PC-9 (cell line): ENCODE data around the gene C2orf78. TPM values are rescaled to one million over a fixed set of nuclear protein-coding genes. Genes with fewer than 3 reads are reported as not detected.

ENCODE experiments used
- BruUV-seq: library from RNA; stranded (reverse); fragments of 400-500 nt; replicated peaks from 2 replicates; lab custom pipeline; 2021; lab: Mats Ljungman, UMichigan
- CTCF ChIA-PET: fragments of 300-600 bp; sonication (Branson Sonifier 250); formaldehyde crosslinking; loops from one replicate; lab custom pipeline; 2022; ENCODE audit warnings: antibody characterized with exemption; lab: Charles Lee
- POLR2A ChIA-PET: fragments of 300-600 bp; sonication (Branson Sonifier 250); formaldehyde crosslinking; loops from one replicate; lab custom pipeline; 2022; ENCODE audit warnings: antibody characterized with exemption; ENCODE audit not compliant: unreplicated experiment; lab: Charles Lee
- DNase-seq, 2 experiments: peaks; one replicate each; pipeline versions ENCODE4 v3.0.0 to v3.0.0-alpha.2; 2015 to 2022; ENCODE audit warnings: mixed read lengths in 1 of 2
- H2AFZ ChIP-seq: fragments of 200-600 bp; sonication (generic); 2 replicates; pipeline ENCODE4 v1.8.1; 2017; ENCODE audit warnings: antibody characterized with exemption
- H3F3A ChIP-seq: fragments of 200-600 bp; sonication (generic); 2 replicates; pipeline ENCODE4 v1.8.1; 2017; ENCODE audit warnings: antibody characterized with exemption, mild to moderate bottlenecking, low read depth; ENCODE audit not compliant: insufficient read depth
- H3K27ac ChIP-seq: fragments of 200-600 bp; sonication (generic); 2 replicates; pipeline ENCODE4 v1.6.1; 2016; ENCODE audit warnings: mixed run types
- H3K27me3 ChIP-seq: fragments of 200-600 bp; sonication (generic); 2 replicates; pipeline ENCODE4 v1.6.1; 2016; ENCODE audit warnings: low read depth, mixed run types; ENCODE audit not compliant: insufficient read depth
- H3K36me3 ChIP-seq: fragments of 200-600 bp; sonication (generic); 2 replicates; pipeline ENCODE4 v1.6.1; 2016; ENCODE audit warnings: low read depth, mixed run types
- H3K4me1 ChIP-seq: fragments of 200-600 bp; sonication (generic); replicated peaks from 2 replicates; pipeline ENCODE4 v1.6.1; 2016; ENCODE audit warnings: mixed run types; ENCODE audit not compliant: insufficient read depth
- H3K4me2 ChIP-seq: fragments of 200-600 bp; sonication (generic); 2 replicates; pipeline ENCODE4 v1.6.1; 2017; ENCODE audit warnings: mixed run types
- H3K4me3 ChIP-seq: fragments of 200-600 bp; sonication (generic); 2 replicates; pipeline ENCODE4 v1.6.1; 2016; ENCODE audit warnings: mixed run types
- H3K79me2 ChIP-seq: fragments of 200-600 bp; sonication (generic); 2 replicates; pipeline ENCODE4 v1.6.1; 2017; ENCODE audit warnings: low read depth, mixed run types
- H3K9me2 ChIP-seq: fragments of 200-600 bp; sonication (generic); 2 replicates; pipeline ENCODE4 v1.8.1; 2017; ENCODE audit warnings: mild to moderate bottlenecking; ENCODE audit not compliant: insufficient read depth
- H3K9me3 ChIP-seq: fragments of 200-600 bp; sonication (generic); 2 replicates; pipeline ENCODE4 v1.8.1; 2016; ENCODE audit warnings: low read depth; ENCODE audit not compliant: insufficient read depth
- H4K20me1 ChIP-seq: fragments of 200-600 bp; sonication (generic); 2 replicates; pipeline ENCODE4 v1.8.1; 2017; ENCODE audit not compliant: insufficient read depth
- CTCF ChIP-seq: fragments of 200-600 bp; sonication (generic); conservative IDR thresholded peaks from 2 replicates; pipeline ENCODE4 v1.6.1; 2017; ENCODE audit warnings: mixed run types, antibody characterized with exemption, mild to moderate bottlenecking, moderate library complexity
- EZH2 ChIP-seq: fragments of 200-600 bp; sonication (generic); IDR thresholded peaks from 2 replicates; pipeline ENCODE4 v1.8.0; 2017; ENCODE audit warnings: antibody characterized with exemption, low read depth
- intact Hi-C: fragments of 100-400 bp; cut with micrococcal nuclease; formaldehyde crosslinking; loops from one replicate; pipeline ENCODE4 v1.10.0; 2022; ENCODE audit not compliant: unreplicated experiment
- total RNA-seq: library from RNA; stranded (reverse); gene quantifications from 2 replicates; pipeline ENCODE4 v1.2.3, GENCODE V29; 2021

C2orf78 gene
- total RNA-seq, 1 experiment from 2014 or later = not detected

GRCh38 chr2:73739101-73739500 is 44.9 kb upstream of the C2orf78 start:
- no peak overlapping the region for H3K4me2 ChIP-seq
- H3K36me3 ChIP-seq = no peaks in the 10 kb centered on the region
- H3K27me3 ChIP-seq = no peaks in the 10 kb centered on the region
- intact Hi-C loops = no loop called here
- no peak overlapping the region for H3K4me3 ChIP-seq
- TF ChIP-seq EZH2 (no peak), CTCF (no peak)
- H2AFZ ChIP-seq = no peak overlapping the region
- BruUV-seq = no TSS peak
- ChIA-PET POLR2A (no interaction called here), CTCF (no interaction called here)
- peaks cover 12% of the 10 kb centered on the region; the same call in 1 of the 2 replicates for H3K4me1 ChIP-seq
- no peaks in the 10 kb centered on the region for H3K9me2 ChIP-seq
- H3F3A ChIP-seq = peaks cover 14% of the 10 kb centered on the region; the same call in 1 of the 2 replicates
- peak in 1 of 2 experiments; percentile 48 for DNase-seq
- peaks cover 22% of the 10 kb centered on the region for H3K79me2 ChIP-seq
- peaks cover 8% of the 10 kb centered on the region; the same call in 1 of the 2 replicates for H3K9me3 ChIP-seq
- no peak overlapping the region for H3K27ac ChIP-seq
- no peaks in the 10 kb centered on the region for H4K20me1 ChIP-seq

- intact Hi-C loops = no loop called here
- Histone ChIP-seq H3K4me2 (no peak overlapping the region), H3K4me3 (no peak overlapping the region), H3K36me3 (no peaks in the 10 kb centered on the region), H3K27ac (no peak overlapping the region), H3K27me3 (no peaks in the 10 kb centered on the region), H3F3A (peaks cover 13% of the 10 kb centered on the region; the same call in 1 of the 2 replicates), H3K9me3 (peaks cover 8% of the 10 kb centered on the region; the same call in 1 of the 2 replicates), H3K79me2 (peaks cover 12% of the 10 kb centered on the region), H3K4me1 (peaks cover 7% of the 10 kb centered on the region; the same call in 1 of the 2 replicates), H2AFZ (no peak overlapping the region), H3K9me2 (no peaks in the 10 kb centered on the region), H4K20me1 (no peaks in the 10 kb centered on the region)
- ChIA-PET POLR2A (no interaction called here), CTCF (no interaction called here)
- no TSS peak for BruUV-seq
- no peak for DNase-seq
- TF ChIP-seq CTCF (no peak), EZH2 (no peak)
Observed at GRCh38 chr2:73740767-73741166, 43.2 kb upstream of the C2orf78 start.

GRCh38 chr2:73746015-73746876 is 37.7 kb upstream of the C2orf78 start:
- Histone ChIP-seq H3K4me2 (no peak overlapping the region), H3F3A (peaks cover 4% of the 10 kb centered on the region; the same call in 1 of the 2 replicates), H3K79me2 (no peaks in the 10 kb centered on the region), H4K20me1 (no peaks in the 10 kb centered on the region), H2AFZ (no peak overlapping the region), H3K27ac (no peak overlapping the region), H3K9me3 (no peaks in the 10 kb centered on the region), H3K4me1 (no peaks in the 10 kb centered on the region), H3K9me2 (no peaks in the 10 kb centered on the region), H3K27me3 (no peaks in the 10 kb centered on the region), H3K36me3 (no peaks in the 10 kb centered on the region), H3K4me3 (no peak overlapping the region)
- no peak for DNase-seq
- TF ChIP-seq CTCF (no peak), EZH2 (no peak)
- CTCF ChIA-PET = interaction anchor here (0.6 kb wide), 1 partner anchor 635 kb away, joined by 15 read pairs; no protein-coding TSS in a partner anchor
- intact Hi-C loops = no loop called here
- no TSS peak for BruUV-seq
- POLR2A ChIA-PET = no interaction called here
